Measurements from ENCODE around the gene ZNF276. TPM values are rescaled to one million over a fixed set of nuclear protein-coding genes. Genes with fewer than 3 reads are reported as not detected.
"Not testable (repeated sequence)": the region's sequence is repeated elsewhere in the genome, so short reads cannot be mapped to it uniquely, and the experiment has no call there.

The ZNF276 gene
- total RNA-seq, 1 donor = 12.3 TPM

DNA sequence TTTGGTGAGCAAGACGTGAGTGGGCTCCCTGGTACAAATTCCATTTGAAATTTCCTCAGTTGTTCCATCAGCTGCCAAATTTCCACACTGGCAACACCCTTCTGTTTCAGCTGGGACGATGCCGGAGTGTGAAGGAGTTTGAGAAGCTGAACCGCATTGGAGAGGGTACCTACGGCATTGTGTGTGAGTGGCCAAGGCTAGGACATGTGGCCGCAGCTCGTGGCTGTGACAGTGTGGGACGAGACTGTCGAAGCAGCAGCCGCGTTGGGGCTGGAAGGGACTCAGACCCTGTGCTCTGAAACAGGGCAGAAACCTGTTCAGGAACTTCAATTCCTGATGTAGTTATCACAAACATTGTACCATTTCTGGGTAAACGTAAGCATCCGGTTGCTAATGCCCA lies 32.2 kb upstream of the ZNF276 start:
- peaks cover 26% of the 10 kb centered on the region for H3K79me2 ChIP-seq (ENCODE audit: insufficient read depth, low read length)
- no peaks in the 10 kb centered on the region for H3K9me3 ChIP-seq (ENCODE audit: low read depth, low read length)
- peaks cover 9% of the 10 kb centered on the region for H3K4me1 ChIP-seq (ENCODE audit: insufficient read depth, low read length)

DNA sequence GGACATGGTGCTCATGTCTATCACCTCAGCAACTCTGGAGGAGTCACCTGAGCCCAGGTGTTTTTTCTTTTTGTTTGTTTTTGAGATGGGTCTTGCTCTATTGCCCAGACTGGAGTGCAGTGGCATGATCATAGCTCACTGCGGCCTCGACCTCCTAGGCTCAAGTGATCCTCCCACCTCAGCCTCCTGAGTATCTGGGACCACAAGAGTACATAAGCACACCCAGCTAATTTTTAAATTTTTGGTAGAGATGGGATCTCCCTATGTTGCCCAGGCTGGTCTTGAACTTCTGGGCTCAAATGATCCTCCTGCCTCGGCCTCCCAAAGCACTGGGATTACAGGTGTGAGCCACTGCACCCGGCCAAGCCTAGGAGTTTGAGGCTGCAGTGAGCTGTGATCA lies 31.7 kb upstream of the ZNF276 start:
- H3K27ac ChIP-seq (ENCODE audit: low read depth, low read length); H3K4me1 ChIP-seq (ENCODE audit: insufficient read depth, low read length); H3K27me3 ChIP-seq (ENCODE audit: insufficient read depth, low read length); H3K4me3 ChIP-seq (ENCODE audit: insufficient read depth, low read length); DNase-seq (ENCODE audit: insufficient read length, low spot score, missing footprints); H2AFZ ChIP-seq (ENCODE audit: low read length); H3K4me2 ChIP-seq (ENCODE audit: insufficient read depth, low read length); H3K9me3 ChIP-seq (ENCODE audit: low read depth, low read length): not testable (repeated sequence)
- peaks cover 26% of the 10 kb centered on the region for H3K79me2 ChIP-seq (ENCODE audit: insufficient read depth, low read length)
- peaks cover 47% of the 10 kb centered on the region for H3K36me3 ChIP-seq (ENCODE audit: insufficient read depth, low read length)
- peaks cover 16% of the 10 kb centered on the region for H4K20me1 ChIP-seq (ENCODE audit: insufficient read depth, low read length)

More for the DNA sequence above, 32.2 kb upstream of the ZNF276 start:
- TF ChIP-seq, protein P1, sequence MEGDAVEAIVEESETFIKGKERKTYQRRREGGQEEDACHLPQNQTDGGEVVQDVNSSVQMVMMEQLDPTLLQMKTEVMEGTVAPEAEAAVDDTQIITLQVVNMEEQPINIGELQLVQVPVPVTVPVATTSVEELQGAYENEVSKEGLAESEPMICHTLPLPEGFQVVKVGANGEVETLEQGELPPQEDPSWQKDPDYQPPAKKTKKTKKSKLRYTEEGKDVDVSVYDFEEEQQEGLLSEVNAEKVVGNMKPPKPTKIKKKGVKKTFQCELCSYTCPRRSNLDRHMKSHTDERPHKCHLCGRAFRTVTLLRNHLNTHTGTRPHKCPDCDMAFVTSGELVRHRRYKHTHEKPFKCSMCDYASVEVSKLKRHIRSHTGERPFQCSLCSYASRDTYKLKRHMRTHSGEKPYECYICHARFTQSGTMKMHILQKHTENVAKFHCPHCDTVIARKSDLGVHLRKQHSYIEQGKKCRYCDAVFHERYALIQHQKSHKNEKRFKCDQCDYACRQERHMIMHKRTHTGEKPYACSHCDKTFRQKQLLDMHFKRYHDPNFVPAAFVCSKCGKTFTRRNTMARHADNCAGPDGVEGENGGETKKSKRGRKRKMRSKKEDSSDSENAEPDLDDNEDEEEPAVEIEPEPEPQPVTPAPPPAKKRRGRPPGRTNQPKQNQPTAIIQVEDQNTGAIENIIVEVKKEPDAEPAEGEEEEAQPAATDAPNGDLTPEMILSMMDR (IDR thresholded peaks at IDR 0.05; ENCODE audit: extremely low read depth, low read depth, low read length) = no peak
- DNase-seq (ENCODE audit: insufficient read length, low spot score, missing footprints) = no peak
- H4K20me1 ChIP-seq (ENCODE audit: insufficient read depth, low read length) = peaks cover 16% of the 10 kb centered on the region
- no peak overlapping the region for H2AFZ ChIP-seq (ENCODE audit: low read length)
- no peak overlapping the region for H3K4me2 ChIP-seq (ENCODE audit: insufficient read depth, low read length)
- no peak overlapping the region for H3K4me3 ChIP-seq (ENCODE audit: insufficient read depth, low read length)
- H3K36me3 ChIP-seq (ENCODE audit: insufficient read depth, low read length) = peaks cover 47% of the 10 kb centered on the region
- no peak overlapping the region for H3K27ac ChIP-seq (ENCODE audit: low read depth, low read length)
- H3K27me3 ChIP-seq (ENCODE audit: insufficient read depth, low read length) = no peaks in the 10 kb centered on the region

DNA sequence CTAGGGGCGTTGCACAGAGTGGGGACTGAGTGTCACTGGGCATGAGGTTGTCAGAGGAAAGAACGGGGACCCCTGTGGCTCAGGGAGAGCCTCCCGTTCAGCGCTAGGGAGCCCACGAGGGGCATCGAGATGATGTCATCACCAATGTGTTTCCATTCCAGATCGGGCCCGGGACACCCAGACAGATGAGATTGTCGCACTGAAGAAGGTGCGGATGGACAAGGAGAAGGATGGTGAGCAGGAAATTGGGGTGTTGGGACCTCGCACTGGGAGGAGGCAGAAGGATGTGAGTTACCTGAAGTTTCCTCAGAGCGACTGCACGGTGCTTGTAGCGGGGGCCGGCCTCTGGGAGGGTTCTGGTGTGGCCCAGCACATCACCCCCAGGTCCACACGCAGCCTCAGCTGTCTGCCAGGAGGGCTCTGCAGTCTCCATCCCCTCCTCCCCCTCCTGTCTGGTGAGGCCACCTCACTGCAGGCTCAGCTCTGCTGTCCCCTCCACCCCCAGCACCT lies 30.9 kb upstream of the ZNF276 start:
- no peaks in the 10 kb centered on the region for H3K9me3 ChIP-seq (ENCODE audit: low read depth, low read length)
- H3K4me3 ChIP-seq (ENCODE audit: insufficient read depth, low read length) = no peak overlapping the region
- H3K27me3 ChIP-seq (ENCODE audit: insufficient read depth, low read length) = no peaks in the 10 kb centered on the region
- no peak overlapping the region for H2AFZ ChIP-seq (ENCODE audit: low read length)
- peaks cover 26% of the 10 kb centered on the region for H3K79me2 ChIP-seq (ENCODE audit: insufficient read depth, low read length)
- TF ChIP-seq, protein P1 (IDR thresholded peaks at IDR 0.05; ENCODE audit: extremely low read depth, low read depth, low read length) = no peak
- peaks cover 9% of the 10 kb centered on the region for H3K4me1 ChIP-seq (ENCODE audit: insufficient read depth, low read length)
- H4K20me1 ChIP-seq (ENCODE audit: insufficient read depth, low read length) = peaks cover 16% of the 10 kb centered on the region
- H3K4me2 ChIP-seq (ENCODE audit: insufficient read depth, low read length) = no peak overlapping the region
- no peak overlapping the region for H3K27ac ChIP-seq (ENCODE audit: low read depth, low read length)
- H3K36me3 ChIP-seq (ENCODE audit: insufficient read depth, low read length) = peaks cover 47% of the 10 kb centered on the region
- DNase-seq (ENCODE audit: insufficient read length, low spot score, missing footprints) = peak; percentile 65

DNA sequence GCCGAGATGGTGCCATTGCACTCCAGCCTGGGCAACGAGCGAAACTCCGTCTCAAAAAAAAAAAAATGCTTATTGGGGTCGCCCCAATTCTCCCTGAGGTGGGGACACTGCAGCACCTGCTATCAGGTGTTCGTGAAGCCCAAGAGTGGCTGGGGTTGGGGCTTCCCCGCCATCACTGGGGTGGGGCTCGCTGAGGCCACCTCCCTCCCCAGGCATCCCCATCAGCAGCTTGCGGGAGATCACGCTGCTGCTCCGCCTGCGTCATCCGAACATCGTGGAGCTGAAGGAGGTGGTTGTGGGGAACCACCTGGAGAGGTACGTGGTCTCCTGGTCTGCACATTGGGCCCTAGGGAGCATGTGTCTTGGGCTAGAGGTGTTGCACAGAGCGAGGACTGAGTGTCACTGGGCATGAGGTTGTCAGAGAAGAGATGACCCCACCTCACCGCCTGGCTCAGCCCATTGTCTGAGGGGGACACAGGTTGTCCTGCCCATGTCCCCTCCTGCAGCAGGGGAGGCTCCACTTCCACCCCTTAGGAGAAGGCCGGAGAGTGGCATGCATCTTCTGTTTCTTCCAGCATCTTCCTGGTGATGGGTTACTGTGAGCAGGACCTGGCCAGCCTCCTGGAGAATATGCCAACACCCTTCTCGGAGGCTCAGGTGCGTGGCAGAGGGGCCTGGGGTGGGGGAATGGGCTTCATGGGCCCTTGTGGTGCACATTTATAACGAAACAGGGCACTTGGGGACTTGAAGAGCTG lies 29.9 kb upstream of the ZNF276 start:
- Histone ChIP-seq H3K9me3 (ENCODE audit: low read depth, low read length) (no peaks in the 10 kb centered on the region), H3K4me3 (ENCODE audit: insufficient read depth, low read length) (no peak overlapping the region), H2AFZ (ENCODE audit: low read length) (no peak overlapping the region), H3K79me2 (ENCODE audit: insufficient read depth, low read length) (peaks cover 26% of the 10 kb centered on the region), H3K36me3 (ENCODE audit: insufficient read depth, low read length) (peaks cover 47% of the 10 kb centered on the region), H4K20me1 (ENCODE audit: insufficient read depth, low read length) (peaks cover 16% of the 10 kb centered on the region), H3K4me1 (ENCODE audit: insufficient read depth, low read length) (peaks cover 9% of the 10 kb centered on the region), H3K4me2 (ENCODE audit: insufficient read depth, low read length) (no peak overlapping the region), H3K27me3 (ENCODE audit: insufficient read depth, low read length) (no peaks in the 10 kb centered on the region), H3K27ac (ENCODE audit: low read depth, low read length) (no peak overlapping the region)
- TF ChIP-seq, protein P1 (IDR thresholded peaks at IDR 0.05; ENCODE audit: extremely low read depth, low read depth, low read length) = no peak
- peak; percentile 25 for DNase-seq (ENCODE audit: insufficient read length, low spot score, missing footprints)
